ENCODE data around the gene GASK1A. TPM values are rescaled to one million over a fixed set of nuclear protein-coding genes. Genes with fewer than 3 reads are reported as not detected.

The GASK1A gene
- total RNA-seq, 1 donor from 2014 or later: 10.6 TPM

DNA sequence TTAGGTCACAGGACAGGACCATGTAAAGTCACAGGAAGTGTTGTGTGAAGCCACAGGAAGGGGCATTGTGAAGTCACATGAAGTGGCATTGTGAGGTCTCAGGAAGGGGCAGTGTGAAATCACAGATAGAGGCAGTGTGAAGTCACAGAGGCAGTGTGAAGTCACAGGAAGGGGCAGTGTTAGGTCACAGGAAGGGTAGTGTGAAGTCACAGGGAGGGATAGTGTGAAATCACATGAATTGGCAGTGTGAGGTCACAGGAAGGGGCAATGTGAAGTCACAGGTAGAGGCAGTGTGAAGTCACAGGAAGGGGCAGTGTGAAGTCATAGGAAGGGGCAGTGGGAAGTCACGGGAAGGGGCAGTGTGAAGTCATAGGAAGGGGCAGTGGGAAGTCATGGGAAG, 37.9 kb downstream of the GASK1A start:
- intact Hi-C loops (cut with DNase I): no loop called here
- Histone ChIP-seq H3K36me3 (no peaks in the 10 kb centered on the region), H3K27me3 (no peaks in the 10 kb centered on the region), H3K4me3 (no peak overlapping the region), H3K27ac (no peak overlapping the region), H3K4me1 (peaks cover 11% of the 10 kb centered on the region), H3K9me3 (no peaks in the 10 kb centered on the region)
- TF ChIP-seq POLR2AphosphoS5 (IDR thresholded peaks at IDR 0.05; ENCODE audit: insufficient read depth in 1 of 2, low read depth in 1 of 2) (no peak), POLR2A (IDR thresholded peaks at IDR 0.05) (no peak)
- TF ChIP-seq, protein P1, sequence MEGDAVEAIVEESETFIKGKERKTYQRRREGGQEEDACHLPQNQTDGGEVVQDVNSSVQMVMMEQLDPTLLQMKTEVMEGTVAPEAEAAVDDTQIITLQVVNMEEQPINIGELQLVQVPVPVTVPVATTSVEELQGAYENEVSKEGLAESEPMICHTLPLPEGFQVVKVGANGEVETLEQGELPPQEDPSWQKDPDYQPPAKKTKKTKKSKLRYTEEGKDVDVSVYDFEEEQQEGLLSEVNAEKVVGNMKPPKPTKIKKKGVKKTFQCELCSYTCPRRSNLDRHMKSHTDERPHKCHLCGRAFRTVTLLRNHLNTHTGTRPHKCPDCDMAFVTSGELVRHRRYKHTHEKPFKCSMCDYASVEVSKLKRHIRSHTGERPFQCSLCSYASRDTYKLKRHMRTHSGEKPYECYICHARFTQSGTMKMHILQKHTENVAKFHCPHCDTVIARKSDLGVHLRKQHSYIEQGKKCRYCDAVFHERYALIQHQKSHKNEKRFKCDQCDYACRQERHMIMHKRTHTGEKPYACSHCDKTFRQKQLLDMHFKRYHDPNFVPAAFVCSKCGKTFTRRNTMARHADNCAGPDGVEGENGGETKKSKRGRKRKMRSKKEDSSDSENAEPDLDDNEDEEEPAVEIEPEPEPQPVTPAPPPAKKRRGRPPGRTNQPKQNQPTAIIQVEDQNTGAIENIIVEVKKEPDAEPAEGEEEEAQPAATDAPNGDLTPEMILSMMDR (IDR thresholded peaks at IDR 0.05): no peak
- no peak for DNase-seq (ENCODE audit: extremely low spot score in 2 of 2)

DNA sequence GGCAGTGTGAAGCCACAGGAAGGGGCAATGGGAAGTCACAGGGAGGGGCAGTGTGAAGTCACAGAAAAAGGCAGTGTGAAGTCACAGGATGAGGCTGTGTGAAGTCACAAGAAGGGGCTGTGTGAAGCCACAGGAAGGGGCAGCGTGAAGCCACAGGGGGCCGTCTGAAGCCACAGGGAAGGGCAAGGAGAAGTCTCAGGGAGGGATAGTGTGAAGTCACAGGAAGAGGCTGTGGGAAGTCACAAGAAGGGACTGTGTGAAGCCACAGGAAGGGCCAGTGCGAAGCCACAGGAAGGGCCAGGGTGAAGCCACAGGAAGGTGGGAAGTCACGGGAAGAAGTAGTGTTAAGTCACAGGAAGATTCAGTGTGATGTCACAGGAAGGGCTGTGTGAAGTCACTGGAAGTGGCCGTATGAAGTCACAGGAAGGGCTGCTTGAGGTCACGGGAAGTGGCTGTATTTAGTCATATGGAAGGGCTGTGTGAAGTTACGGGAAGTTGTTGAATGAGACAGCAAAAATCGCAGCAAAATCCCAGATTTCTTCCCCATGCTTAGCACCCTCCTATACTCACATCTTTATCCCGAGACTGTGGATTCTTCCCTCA, 38.6 kb downstream of the GASK1A start:
- Histone ChIP-seq H3K4me1 (peaks cover 11% of the 10 kb centered on the region), H3K27me3 (no peaks in the 10 kb centered on the region), H3K27ac (no peak overlapping the region), H3K36me3 (no peaks in the 10 kb centered on the region), H3K4me3 (no peak overlapping the region), H3K9me3 (no peaks in the 10 kb centered on the region)
- DNase-seq (ENCODE audit: extremely low spot score in 2 of 2): no peak
- intact Hi-C loops (cut with DNase I): no loop called here
- TF ChIP-seq POLR2A (IDR thresholded peaks at IDR 0.05): no peak
- TF ChIP-seq, protein P1 (IDR thresholded peaks at IDR 0.05): no peak
- TF ChIP-seq POLR2AphosphoS5 (IDR thresholded peaks at IDR 0.05; ENCODE audit: insufficient read depth in 1 of 2, low read depth in 1 of 2): no peak

DNA sequence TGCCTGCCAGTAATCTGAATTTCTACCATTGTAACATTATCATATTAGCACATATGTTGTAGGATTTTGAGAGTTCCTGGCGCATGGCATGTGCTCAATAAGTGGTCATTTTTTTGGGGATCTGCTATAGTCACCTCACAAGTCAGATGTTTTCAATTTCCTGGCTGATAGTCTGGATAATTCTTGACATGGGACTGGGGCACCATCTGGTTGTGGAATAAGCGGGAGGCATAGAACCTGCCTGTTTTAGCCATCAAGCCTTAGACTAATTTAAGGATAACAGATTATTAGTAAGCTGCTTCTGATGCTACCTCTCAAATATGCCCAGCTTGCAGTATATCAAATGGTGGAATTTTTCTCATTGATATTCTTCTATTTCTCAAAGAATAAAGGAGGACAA, 39.1 kb downstream of the GASK1A start:
- Histone ChIP-seq H3K27me3 (no peaks in the 10 kb centered on the region), H3K36me3 (no peaks in the 10 kb centered on the region), H3K27ac (peak overlapping the region; percentile 67), H3K4me1 (peaks cover 11% of the 10 kb centered on the region), H3K9me3 (no peaks in the 10 kb centered on the region), H3K4me3 (no peak overlapping the region)
- intact Hi-C loops (cut with DNase I): no loop called here
- no peak for DNase-seq (ENCODE audit: extremely low spot score in 2 of 2)
- TF ChIP-seq, protein P1 (IDR thresholded peaks at IDR 0.05): no peak
- TF ChIP-seq POLR2A (IDR thresholded peaks at IDR 0.05) (no peak), POLR2AphosphoS5 (IDR thresholded peaks at IDR 0.05; ENCODE audit: insufficient read depth in 1 of 2, low read depth in 1 of 2) (no peak)

DNA sequence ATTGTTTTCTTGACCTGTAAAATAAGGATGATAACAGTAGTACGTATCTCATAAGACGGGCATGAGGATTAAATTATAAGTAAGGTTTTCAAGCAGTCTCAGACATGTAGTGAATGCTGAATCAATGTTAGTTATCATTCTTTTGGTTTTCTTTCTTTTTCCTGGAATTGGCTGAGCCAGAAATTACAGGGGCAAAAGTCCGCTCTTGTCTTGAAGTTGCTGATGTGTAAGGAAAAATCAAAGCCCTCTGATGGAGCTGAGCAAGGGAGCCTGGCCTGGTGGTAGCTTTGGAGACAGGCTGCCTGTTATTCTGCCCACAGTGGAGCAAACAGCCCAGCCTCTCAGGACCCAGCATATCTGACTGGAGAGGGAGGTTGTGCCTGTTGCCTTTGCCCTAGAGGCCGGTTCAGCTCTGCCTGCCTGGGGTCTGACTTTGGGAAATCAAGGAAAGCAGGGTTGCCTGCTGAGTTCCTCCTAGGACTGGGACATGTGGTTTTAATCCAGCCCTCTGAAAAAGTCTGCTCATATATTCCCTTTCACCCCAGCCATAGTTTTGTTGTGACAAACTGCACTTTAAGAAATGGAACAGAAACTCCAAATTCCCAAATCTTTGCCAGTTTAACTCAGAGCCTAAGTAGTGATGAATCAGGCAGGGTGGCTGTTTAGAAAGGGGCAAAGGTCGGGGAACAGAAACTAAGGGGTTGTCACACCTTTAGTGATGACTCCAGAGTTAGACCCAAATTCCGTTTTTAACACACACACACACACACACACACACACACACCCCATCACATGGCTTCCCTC, 40.1 kb downstream of the GASK1A start:
- Histone ChIP-seq H3K27me3 (no peaks in the 10 kb centered on the region), H3K4me1 (peaks cover 11% of the 10 kb centered on the region), H3K36me3 (no peaks in the 10 kb centered on the region), H3K27ac (peak overlapping the region; percentile 67), H3K9me3 (no peaks in the 10 kb centered on the region), H3K4me3 (no peak overlapping the region)
- intact Hi-C loops (cut with DNase I): no loop called here
- no peak for TF ChIP-seq POLR2A (IDR thresholded peaks at IDR 0.05)
- TF ChIP-seq, protein P1 (IDR thresholded peaks at IDR 0.05): no peak
- no peak for TF ChIP-seq POLR2AphosphoS5 (IDR thresholded peaks at IDR 0.05; ENCODE audit: insufficient read depth in 1 of 2, low read depth in 1 of 2)
- DNase-seq (ENCODE audit: extremely low spot score in 2 of 2): no peak

DNA sequence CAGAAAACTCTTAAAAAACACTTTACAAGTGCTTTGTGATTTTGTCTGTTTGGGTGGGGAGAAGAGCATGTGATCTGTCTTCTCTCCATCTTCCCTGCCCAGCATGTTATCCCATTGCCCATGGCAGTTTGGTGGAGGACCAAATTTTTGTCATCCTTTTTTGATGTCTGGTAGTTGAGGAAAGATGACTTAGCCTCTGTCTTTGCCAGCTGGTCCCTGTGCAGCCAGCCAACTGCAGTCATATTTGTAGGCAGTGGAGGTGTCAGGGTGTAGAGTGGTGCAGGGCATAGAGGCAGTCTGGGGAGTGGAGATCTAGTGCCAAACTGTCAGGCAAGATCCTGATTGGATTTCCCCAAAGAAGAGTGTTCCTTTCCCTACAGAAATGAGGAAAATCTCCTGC, 40.7 kb downstream of the GASK1A start:
- Histone ChIP-seq H3K4me3 (no peak overlapping the region), H3K4me1 (peaks cover 11% of the 10 kb centered on the region), H3K9me3 (no peaks in the 10 kb centered on the region), H3K36me3 (no peaks in the 10 kb centered on the region), H3K27me3 (no peaks in the 10 kb centered on the region), H3K27ac (peak overlapping the region; percentile 67)
- TF ChIP-seq, protein P1 (IDR thresholded peaks at IDR 0.05): no peak
- TF ChIP-seq POLR2A (IDR thresholded peaks at IDR 0.05): no peak
- TF ChIP-seq POLR2AphosphoS5 (IDR thresholded peaks at IDR 0.05; ENCODE audit: insufficient read depth in 1 of 2, low read depth in 1 of 2): no peak
- DNase-seq (ENCODE audit: extremely low spot score in 2 of 2): no peak
- intact Hi-C loops (cut with DNase I): no loop called here

All from vagina (tissue), 2 donors.